Neutrophil (primary cell): Measurements from ENCODE around the gene ZNF536.

Source experiments
- H3K27ac ChIP-seq: fragments of 200-600 bp; sonication (generic); 2 replicates; pipeline ENCODE4 v1.5.1; 2016; ENCODE audit warnings: mild to moderate bottlenecking, moderate library complexity
- H3K27me3 ChIP-seq: fragments of 200-600 bp; sonication (generic); 2 replicates; pipeline ENCODE4 v1.6.0; 2016; ENCODE audit warnings: mild to moderate bottlenecking
- H3K36me3 ChIP-seq: fragments of 200-600 bp; sonication (generic); 2 replicates; pipeline ENCODE4 v1.5.1; 2017
- H3K4me1 ChIP-seq, 2 experiments: fragments of 200-600 bp in 1 of 2; sonication (generic) in 1 of 2; 1 replicate in 1 of 2; 2 replicates in 1 of 2; pipeline versions ENCODE4 v1.5.1 to v1.6.1; 2013 to 2016; ENCODE audit warnings: low read depth in 1 of 2, low read length in 1 of 2, mild to moderate bottlenecking in 1 of 2, moderate library complexity in 1 of 2; ENCODE audit not compliant: control insufficient read depth in 1 of 2, insufficient read depth in 1 of 2
- H3K4me3 ChIP-seq, 2 experiments: fragments of 200-600 bp in 1 of 2; sonication (generic) in 1 of 2; 1 replicate in 1 of 2; 2 replicates in 1 of 2; pipeline ENCODE4 v1.5.1; 2013 to 2016; ENCODE audit warnings: low read depth in 1 of 2, low read length in 1 of 2, mild to moderate bottlenecking in 1 of 2, moderate library complexity in 1 of 2
- H3K9me3 ChIP-seq: fragments of 200-600 bp; sonication (generic); 2 replicates; pipeline ENCODE4 v1.5.1; 2016
- TF ChIP-seq, protein P1 (sequence below): fragments of 200-600 bp; sonication (generic); IDR thresholded peaks from 2 replicates; pipeline ENCODE4 v1.5.1; 2016; ENCODE audit warnings: antibody characterized with exemption

ZNF536 gene

DNA sequence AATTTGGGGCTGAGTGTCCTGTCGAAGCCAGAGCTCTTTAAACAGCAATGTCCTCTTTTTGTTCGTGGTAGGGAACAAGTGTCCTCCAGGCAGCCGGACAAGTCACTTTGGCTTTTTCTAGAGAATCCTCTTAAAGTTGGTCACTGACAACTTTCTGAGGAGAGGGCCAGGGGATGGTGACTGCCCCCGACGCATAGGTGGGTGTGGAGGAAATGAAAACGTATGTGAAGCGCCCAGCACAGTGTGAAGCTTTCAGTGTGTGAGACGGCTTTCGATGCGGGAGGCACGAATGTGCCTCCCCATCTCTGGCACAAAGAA is 45.8 kb upstream of the ZNF536 start:
- no peaks in the 10 kb centered on the region for H3K36me3 ChIP-seq
- no peak overlapping the region for H3K27ac ChIP-seq
- H3K27me3 ChIP-seq, result no peaks in the 10 kb centered on the region
- TF ChIP-seq, protein P1, sequence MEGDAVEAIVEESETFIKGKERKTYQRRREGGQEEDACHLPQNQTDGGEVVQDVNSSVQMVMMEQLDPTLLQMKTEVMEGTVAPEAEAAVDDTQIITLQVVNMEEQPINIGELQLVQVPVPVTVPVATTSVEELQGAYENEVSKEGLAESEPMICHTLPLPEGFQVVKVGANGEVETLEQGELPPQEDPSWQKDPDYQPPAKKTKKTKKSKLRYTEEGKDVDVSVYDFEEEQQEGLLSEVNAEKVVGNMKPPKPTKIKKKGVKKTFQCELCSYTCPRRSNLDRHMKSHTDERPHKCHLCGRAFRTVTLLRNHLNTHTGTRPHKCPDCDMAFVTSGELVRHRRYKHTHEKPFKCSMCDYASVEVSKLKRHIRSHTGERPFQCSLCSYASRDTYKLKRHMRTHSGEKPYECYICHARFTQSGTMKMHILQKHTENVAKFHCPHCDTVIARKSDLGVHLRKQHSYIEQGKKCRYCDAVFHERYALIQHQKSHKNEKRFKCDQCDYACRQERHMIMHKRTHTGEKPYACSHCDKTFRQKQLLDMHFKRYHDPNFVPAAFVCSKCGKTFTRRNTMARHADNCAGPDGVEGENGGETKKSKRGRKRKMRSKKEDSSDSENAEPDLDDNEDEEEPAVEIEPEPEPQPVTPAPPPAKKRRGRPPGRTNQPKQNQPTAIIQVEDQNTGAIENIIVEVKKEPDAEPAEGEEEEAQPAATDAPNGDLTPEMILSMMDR, result no peak
- H3K4me1 ChIP-seq, result no peaks in the 10 kb centered on the region
- no peaks in the 10 kb centered on the region for H3K9me3 ChIP-seq
- no peak overlapping the region for H3K4me3 ChIP-seq

- TF ChIP-seq, protein P1, result no peak
Observed at GRCh38 chr19:30327331-30327730, 44.9 kb upstream of the ZNF536 start.

DNA sequence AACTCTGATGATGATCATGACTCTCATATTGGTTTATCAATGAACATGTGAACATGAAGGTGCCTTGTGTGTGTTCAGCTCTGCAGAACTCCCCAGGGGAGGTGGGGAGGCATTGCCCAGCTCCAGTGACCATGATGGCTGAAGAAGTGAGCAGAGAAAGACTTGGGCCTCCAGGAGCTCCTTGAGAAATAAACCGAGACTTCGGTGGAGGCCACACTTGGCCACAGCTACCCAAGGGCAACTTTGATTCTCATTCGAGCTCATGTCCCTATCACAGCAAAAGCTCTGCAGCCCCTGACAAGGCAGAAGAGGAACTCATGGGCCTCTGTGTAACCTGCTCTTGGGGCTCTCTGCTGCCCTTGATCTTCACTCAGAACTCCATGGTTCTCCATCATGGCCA is 44.1 kb upstream of the ZNF536 start:
- TF ChIP-seq, protein P1, result no peak

More at GRCh38 chr19:30327331-30327730, 44.9 kb upstream of the ZNF536 start:
- H3K4me3 ChIP-seq, result no peak overlapping the region
- H3K36me3 ChIP-seq, result no peaks in the 10 kb centered on the region
- H3K27me3 ChIP-seq, result no peaks in the 10 kb centered on the region
- H3K4me1 ChIP-seq, result no peaks in the 10 kb centered on the region
- H3K27ac ChIP-seq, result no peak overlapping the region
- no peaks in the 10 kb centered on the region for H3K9me3 ChIP-seq

GRCh38 chr19:30330266-30330665 is 41.9 kb upstream of the ZNF536 start:
- H3K27ac ChIP-seq, result no peak overlapping the region
- H3K4me1 ChIP-seq, result no peaks in the 10 kb centered on the region
- H3K4me3 ChIP-seq, result no peak overlapping the region
- H3K36me3 ChIP-seq, result no peaks in the 10 kb centered on the region
- no peaks in the 10 kb centered on the region for H3K9me3 ChIP-seq
- no peaks in the 10 kb centered on the region for H3K27me3 ChIP-seq
- TF ChIP-seq, protein P1, result no peak

More for the DNA sequence above, 44.1 kb upstream of the ZNF536 start:
- Histone ChIP-seq H3K4me3 (no peak overlapping the region), H3K36me3 (no peaks in the 10 kb centered on the region), H3K4me1 (no peaks in the 10 kb centered on the region), H3K27me3 (no peaks in the 10 kb centered on the region), H3K9me3 (no peaks in the 10 kb centered on the region), H3K27ac (no peak overlapping the region)

GRCh38 chr19:30332445-30333234 is 39.5 kb upstream of the ZNF536 start:
- no peaks in the 10 kb centered on the region for H3K36me3 ChIP-seq
- TF ChIP-seq, protein P1, result no peak
- no peaks in the 10 kb centered on the region for H3K27me3 ChIP-seq
- H3K4me1 ChIP-seq, result no peaks in the 10 kb centered on the region
- H3K27ac ChIP-seq, result no peak overlapping the region
- no peak overlapping the region for H3K4me3 ChIP-seq
- H3K9me3 ChIP-seq, result no peaks in the 10 kb centered on the region
